Activated naive CD8-positive, alpha-beta T cell treated with anti-CD3 and anti-CD28 coated beads, Interleukin-2, amount 50 U/mL, for 16 hours (primary cell): ENCODE data around the gene MOGAT1.
"Not testable (repeated sequence)": the region's sequence is repeated elsewhere in the genome, so short reads cannot be mapped to it uniquely, and the experiment has no call there.

Experiments
- DNase-seq: peaks from one replicate; pipeline ENCODE4 v3.0.0-alpha.2; 2020; ENCODE audit warnings: low read depth, low spot score

MOGAT1 gene

GRCh38 chr2:222743251-222743812, 71.9 kb downstream of the MOGAT1 start:
- DNase-seq, result no peak

GRCh38 chr2:222745836-222746559, 74.5 kb downstream of the MOGAT1 start:
- no peak for DNase-seq

GRCh38 chr2:222747526-222748160, 76.2 kb downstream of the MOGAT1 start:
- DNase-seq, result no peak

GRCh38 chr2:222750533-222750932, 79.1 kb downstream of the MOGAT1 start:
- no peak for DNase-seq

GRCh38 chr2:222751238-222751637, 79.8 kb downstream of the MOGAT1 start:
- DNase-seq, result no peak

- no peak for DNase-seq
Observed at GRCh38 chr2:222751821-222752719, 80.6 kb downstream of the MOGAT1 start.

GRCh38 chr2:222752746-222753145, 81.3 kb downstream of the MOGAT1 start:
- no peak for DNase-seq

GRCh38 chr2:222753251-222753824, 81.9 kb downstream of the MOGAT1 start:
- DNase-seq, result no peak

- DNase-seq, result no peak
Observed at GRCh38 chr2:222754324-222754930, 83.0 kb downstream of the MOGAT1 start.

- not testable (repeated sequence) for DNase-seq
Observed at GRCh38 chr2:222755593-222755992, 84.1 kb downstream of the MOGAT1 start.

- DNase-seq, result no peak
Observed at GRCh38 chr2:222756362-222756831, 84.9 kb downstream of the MOGAT1 start.

- DNase-seq, result no peak
Observed at GRCh38 chr2:222756951-222757650, 85.6 kb downstream of the MOGAT1 start.
